Activated CD4-positive, CD25-positive, alpha-beta regulatory T cell treated with anti-CD3 and anti-CD28 coated beads, Interleukin-2, amount 50 U/mL, for 16 hours (primary cell): Measurements from ENCODE around the gene SLC51A.
"Not testable (repeated sequence)": the region's sequence is repeated elsewhere in the genome, so short reads cannot be mapped to it uniquely, and the experiment has no call there.

Source experiments
- DNase-seq: peaks from one replicate; pipeline ENCODE4 v3.0.0-alpha.2; 2020; ENCODE audit warnings: low read depth, low spot score

Gene SLC51A

DNA sequence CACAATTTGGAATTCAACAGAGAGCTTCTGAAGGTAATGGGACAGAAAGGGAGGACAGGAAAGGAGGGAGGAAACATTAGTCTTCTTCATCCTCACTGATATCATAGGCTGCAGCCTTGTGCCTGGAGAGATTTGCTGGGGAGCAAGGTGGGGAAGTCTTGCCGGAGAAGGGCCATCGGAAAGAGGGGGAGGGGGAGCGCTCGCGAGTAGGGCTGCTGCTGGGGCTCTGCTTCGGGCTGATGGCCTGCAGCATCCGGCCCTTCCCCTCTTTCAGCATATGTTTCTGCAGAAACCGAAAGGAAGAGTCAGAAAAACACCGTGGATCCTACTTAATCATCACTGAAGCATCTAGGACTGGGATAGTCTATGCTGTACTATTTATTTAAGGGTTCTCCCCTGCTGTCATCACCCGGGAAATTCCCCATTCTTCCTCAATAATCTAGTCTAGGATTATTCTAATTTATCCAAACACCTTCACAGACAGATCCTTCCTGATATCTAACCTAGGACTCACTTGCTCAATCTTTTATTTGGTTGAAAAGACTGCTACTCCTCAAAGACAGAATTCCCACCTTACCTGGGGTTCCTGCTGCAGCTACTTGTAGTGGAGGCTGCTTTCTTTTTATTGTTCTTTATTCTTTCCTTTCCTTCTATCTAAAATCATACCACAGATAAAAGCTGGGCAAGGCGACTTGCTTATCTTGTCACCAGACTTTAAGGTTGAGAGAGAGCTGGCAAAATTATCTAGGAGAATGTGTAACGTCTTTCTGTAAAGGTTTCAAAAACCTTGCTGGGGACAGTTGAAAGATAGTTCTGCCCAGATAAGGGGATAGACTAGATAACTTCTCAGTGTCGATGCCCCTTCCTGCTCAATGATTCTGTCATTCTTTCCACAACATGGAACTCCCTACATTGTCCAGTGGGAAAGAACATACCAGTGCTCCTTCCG lies 22.6 kb downstream of the SLC51A start:
- no peak for DNase-seq

DNA sequence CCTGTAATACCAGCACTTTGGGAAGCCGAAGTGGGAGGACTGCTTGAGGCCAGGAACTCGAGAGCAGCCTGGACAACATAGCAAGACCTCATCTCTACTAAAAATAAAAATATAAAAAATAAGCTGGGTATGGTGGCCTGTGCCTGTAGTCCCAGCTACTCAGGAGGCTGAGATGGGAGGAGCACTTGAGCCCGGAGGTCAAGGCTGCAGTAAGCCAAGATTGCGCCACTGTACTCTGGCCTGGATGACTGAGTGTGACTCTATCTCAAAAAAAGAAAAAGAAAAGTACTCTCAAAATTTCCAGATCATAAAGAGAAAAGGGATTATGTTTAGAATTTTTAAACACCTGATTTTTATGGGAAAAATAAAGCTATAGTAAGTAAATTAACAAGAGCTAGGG lies 24.1 kb downstream of the SLC51A start:
- no peak for DNase-seq

DNA sequence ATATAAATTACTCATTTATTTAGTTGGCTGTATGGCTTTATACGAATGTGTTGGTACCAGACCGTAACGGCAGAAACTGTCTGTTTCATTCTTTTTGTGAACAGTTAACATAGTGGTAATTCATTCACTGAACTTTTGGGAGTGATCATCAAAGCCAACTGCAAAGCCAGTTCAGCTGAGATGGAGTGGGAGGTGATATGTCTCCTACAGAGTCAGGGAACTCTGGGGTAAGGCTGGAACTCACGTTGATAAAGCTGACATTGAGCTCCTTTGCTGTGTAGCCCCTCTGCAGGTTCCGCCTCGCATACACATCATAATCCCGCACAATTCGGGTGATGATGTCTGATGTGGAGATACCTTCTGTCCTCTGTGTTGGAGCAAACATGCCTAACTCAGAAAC lies 25.4 kb downstream of the SLC51A start:
- DNase-seq: no peak

DNA sequence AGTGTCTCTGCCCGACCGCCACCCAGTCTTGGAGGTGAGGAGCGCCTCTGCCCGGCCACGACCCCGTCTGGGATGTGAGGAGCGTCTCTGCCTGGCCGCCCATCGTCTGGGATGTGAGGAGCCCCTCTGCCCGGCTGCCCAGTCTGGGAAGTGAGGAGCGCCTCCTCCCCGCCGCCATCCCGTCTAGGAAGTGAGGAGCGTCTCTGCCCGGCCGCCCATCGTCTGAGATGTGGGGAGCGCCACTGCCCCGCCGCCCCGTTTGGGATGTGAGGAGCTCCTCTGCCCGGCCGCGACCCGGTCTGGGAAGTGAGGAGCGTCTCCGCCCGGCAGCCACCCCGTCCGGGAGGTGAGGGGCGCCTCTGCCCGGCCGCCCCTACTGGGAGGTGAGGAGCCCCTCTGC lies 27.8 kb downstream of the SLC51A start:
- DNase-seq: not testable (repeated sequence)

DNA sequence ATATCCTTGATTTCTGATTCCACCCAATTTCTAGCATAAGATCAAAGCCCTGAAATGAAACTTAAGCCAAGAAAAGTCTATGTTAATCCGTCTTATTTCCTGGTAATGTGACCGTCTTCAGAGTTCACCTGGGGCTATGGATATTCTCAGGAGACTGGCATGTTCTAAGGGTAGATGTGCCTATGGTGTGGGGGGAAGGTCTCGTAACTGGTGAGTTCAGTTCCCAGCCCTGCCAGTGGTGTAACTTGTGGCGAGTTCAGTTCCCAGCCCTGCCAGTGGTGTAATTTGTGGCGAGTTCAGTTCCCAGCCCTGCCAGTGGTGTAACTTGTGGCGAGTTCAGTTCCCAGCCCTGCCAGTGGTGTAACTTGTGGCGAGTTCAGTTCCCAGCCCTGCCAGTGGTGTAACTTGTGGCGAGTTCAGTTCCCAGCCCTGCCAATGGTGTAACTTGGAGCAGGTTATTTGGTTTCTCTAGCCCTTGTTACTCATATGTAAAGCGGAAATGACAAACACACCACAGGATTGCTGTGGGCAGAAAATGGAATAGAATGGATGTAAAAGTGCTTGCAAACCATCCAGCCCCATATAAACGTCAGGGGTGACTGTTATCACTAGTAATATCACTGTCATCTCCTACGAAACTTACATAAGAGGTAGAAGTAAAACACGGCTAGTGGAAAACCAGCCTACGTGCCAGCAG lies 30.4 kb downstream of the SLC51A start:
- DNase-seq: no peak

DNA sequence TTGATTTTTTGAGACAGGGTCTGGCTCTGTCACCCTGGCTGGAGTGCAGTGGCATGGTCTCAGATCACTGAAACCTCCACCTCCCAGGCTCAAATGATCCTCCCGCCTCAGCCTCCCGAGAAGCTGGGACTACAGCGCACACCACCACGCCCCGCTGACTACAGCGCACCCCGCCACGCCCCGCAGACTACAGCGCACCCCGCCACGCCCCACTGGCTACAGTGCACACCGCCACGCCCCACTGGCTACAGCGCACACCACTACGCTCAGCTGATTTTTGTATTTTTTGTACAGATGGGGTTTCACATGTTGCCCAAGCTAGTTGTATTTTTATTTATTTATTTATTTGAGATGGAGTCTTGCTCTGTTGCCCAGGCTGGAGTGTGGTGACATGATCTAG lies 35.6 kb downstream of the SLC51A start:
- DNase-seq: no peak

DNA sequence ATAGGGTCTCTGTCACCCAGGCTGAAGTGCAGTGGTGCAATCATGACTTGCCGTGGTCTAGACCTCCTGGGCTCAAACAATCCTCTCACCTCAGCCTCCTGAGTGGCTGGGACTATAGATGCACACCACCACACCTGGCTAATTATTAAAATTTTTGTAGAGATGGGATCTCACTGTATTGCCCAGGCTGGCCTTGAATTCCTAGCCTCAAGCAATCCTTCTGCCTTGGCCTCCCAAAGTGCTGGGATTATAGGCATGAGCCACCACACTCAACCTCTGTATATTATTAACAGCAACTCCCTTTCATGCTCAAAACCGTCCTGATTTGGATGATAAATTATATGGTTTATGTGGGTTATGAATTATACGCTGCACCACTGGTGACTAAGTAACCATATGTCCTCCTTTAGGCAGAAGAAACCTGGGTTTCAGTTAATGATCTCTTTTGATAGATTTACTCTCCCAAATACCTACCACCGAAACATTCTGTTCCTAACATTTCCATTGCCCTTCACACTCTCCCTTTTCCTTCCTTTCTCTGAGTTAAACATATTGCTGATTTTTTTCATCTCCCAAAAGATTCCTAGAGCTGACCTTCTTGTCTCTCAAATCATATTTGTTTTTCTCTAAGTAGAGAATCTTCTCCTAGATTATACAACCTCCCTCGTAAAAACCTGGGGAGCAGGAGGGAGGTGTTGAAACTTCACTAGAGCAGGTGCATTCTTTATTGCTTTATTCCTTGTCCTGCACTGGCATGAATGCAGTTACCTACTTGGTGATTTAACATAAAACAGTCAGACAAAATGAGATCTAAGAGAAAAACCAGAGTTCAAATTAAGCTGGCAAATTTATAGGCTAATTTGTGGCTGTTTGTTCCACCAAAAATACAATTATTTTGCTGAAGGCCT lies 38.3 kb downstream of the SLC51A start:
- DNase-seq: no peak

DNA sequence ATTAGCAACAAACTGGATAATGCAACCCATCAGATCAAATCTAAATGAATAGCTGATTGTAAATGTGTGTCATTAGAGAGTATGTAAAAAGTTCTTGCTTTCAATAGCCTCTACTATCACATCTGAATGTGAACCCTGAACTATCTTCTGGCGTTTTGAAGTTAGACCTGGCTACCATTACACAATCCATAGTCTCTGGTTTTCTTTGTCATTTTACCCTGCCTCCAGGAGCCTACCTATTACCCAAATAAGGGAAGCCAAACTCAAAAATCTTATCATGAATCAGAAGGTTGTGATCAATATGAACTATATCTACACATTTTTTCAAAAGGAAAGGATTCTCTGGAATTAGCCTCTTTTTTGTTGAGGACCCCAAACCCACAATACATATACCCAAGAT lies 39.4 kb downstream of the SLC51A start:
- DNase-seq: no peak

DNA sequence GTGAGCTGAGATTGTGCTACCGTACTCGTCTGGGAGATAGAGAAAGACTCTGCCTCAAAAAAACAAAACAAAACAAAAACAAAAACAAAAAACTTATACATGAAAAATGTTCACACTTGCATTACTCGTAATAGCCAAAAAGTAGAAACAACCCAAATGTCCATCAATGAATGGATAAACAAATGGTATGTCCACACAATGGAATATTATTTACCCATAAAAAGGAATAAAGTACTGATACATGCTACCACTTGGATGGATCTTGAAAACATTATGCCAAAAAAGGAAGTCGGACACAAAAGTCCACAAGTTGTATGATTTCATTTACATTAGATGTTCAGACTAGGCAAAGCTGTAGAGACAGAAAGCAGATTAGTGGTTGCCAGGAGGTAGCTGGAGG lies 44.5 kb downstream of the SLC51A start:
- DNase-seq: no peak

DNA sequence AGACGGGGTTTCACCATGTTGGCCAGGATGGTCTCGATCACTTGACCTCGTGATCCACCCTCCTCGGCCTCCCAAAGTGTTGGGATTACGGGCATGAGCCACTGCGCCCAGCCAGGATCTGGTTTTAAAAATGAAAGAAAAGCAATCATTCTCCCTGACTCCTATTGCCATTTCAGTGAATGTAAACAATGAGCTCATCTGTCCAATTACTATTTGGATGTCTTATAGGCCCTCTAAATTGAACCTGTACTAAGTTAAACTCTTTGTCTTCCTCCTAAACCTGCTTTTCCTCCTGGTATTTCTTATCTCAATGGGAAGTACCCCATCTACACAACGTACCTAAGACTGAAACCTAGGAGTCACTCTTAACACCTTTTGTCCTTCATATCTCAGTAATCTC lies 47.5 kb downstream of the SLC51A start:
- no peak for DNase-seq

DNA sequence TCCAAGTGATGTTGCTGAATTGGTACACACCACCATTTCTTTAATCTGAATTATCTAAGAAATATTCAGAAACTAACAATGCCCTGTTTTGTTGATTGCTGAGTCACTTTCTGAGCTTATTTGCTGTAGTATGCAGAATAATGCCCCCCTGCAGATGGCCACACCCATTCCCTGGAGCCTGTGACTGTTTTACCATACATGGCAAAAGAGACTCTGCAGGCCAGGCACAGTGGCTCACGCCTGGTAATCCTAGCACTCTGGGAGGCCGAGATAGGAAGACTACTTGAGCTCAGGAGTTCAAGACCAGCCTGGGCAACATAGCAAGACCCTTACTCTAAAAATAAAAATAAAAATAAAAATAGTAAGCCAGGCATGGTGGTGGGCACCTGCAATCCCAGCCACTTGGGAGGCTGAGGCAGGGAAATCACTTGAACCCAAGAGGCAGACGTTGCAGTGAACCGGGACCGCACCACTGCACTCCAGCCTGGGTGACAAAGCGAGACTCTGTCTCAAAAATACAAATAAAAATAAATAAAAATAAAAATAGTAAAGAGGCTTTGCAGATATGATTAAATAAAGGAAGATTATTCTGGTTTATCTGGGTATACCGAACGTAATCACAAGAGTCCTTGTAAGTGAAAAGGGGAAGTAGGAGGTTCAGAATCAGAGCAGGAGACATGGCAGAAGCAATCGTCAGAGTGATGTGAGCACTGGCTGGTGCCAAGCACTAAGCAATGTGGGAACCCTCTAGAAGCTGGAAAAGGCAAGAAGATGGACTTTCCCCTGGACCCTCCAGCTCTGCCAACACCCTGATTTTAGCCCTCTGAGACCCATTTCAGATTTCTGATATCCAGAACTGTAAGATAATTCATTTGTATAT lies 52.2 kb downstream of the SLC51A start:
- DNase-seq: no peak

DNA sequence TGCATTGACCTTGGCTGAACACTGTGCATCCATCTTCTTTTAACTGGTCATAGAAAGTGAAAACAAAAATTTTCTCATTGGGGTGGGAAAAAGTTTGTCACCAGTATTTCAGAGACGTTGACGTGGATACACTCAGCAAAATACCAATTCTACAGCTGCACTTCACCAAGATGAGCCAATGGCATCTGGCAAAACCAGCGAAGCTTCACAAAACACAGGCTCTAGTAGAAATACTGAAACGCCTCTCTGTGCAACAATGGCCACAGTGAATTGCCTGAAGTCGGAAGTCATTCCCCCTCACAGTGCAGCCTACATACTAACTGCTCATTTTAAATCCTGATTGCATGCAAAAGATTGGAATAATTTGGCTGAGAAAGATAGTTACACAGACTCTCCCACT lies 54.2 kb downstream of the SLC51A start:
- DNase-seq: no peak

DNA sequence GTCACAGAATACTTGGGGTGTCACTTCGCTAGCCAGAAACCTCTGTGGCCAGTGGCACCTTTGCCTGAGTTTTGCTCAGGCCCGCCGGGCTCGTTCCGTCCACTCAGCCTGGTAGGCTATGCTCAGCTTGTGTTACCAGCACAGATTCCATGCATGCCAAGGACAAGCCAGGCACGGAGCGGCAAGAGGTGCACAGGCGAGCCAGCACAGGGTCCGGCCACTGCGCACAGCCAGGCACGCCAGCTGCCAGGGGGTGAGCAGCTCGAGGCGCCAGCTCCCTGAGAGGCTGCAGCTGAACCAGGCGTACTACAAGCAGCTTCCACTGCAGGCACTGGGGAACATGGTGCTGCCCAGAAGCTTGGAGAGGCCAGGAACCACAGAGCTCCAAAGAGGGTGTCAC lies 56.5 kb downstream of the SLC51A start:
- DNase-seq: no peak

DNA sequence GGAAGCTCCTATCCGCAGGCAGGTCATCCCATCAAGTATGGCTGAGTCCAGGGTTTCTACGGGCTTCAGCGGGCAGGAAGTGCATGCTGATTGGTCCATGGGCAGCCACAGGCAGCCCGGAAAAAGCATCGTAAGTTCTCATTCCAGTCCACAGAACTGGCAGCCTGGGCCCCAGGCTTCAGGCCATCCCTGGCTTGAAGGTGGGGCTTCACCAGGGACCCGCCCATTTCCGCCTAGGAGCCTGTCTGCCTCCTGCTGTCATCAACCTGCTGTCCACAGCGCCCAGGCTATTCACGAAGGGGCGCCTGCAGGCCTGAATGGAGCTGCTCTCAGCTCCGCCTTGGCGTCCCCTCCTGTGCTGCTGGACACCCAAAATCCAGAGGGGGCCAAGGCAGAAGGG lies 57.3 kb downstream of the SLC51A start:
- no peak for DNase-seq

DNA sequence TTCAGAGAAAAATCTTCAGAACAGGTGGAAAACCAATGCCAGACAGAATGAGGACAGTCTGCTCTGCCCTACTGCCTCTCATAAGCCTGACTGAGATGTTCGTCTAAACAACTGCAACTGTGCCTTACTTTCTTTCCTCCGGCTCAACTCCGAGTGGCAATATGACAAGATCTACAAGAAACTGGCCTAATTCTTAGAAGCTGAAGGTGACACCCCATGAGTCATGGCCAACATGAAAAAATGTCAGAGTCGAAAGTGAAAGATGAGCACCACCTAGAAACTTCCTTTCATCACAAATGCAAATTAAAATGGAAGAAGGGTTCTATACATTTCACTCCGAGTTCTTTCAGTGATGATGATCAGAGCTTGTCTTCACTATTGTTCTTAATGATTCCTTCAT lies 58.3 kb downstream of the SLC51A start:
- peak; percentile 53 for DNase-seq

DNA sequence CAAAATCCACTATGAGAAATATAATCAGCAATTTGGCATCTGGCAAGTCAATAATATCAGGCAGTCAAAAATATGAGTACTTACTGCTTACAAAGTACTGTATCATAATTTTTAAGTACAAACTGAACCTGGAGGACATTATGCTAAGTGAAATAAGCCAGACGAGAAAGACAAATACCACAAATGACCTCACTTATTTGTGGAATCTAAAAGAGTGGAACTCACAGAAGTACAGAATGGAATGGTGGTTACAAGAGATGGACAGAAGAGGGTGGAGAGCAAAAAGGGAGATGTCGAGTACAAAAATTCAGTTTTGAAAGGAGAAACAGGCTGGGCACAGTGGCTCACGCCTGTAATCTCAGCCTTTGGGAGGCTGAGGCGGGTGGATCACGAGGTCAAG lies 58.8 kb downstream of the SLC51A start:
- no peak for DNase-seq

DNA sequence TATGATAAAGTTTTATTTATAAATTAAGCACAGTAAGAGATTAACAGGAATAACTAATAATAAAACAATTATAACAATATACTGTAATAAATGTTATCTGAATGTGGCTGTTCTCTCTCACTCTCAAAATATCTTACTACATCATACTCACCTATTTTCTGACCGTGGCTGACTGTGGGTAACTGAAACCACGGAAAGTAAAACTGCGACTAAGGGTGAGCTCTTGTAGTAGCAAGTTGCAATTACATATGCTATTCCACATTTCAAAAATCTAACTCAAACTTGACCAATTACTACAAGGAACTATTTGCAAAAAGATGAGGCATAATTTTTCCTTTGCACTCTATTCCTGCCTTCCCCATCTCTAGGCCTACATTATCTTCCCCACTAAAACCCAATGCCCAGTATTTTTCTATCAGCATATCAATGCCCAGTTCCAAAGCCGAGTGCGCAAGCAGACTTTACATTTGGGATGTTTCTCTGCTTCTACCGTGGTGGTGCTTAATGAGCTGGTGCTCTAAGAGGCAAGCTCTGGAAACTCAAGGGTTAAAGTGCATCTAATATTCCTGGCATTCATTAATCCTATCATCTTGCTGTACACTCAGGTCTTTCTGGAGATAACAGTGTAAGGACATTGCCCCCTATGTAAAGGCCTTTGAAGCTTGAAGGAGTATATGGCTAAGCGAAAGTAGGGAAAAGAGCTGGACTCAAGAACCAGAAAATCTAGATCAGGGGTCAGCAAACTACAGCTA lies 64.5 kb downstream of the SLC51A start:
- DNase-seq: no peak

DNA sequence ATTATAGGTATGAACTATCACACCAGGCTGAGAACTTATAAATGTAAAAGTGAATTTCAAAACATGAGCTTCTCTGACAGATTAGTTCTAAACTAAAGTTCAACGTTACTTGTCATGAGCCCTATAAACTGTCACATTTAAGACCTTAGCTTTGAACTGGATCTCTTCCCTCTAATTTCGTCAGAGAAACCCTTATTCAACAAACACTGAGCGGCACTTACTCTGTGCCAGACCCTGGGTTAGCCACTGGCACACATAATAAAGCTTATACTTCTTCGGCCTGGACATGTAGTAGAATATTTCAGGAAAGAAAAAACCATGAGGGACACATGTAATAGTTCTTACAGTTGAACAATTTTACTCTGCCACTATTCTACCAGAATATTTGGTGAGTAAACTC lies 65.6 kb downstream of the SLC51A start:
- no peak for DNase-seq
